Activated T-cell treated with anti-CD3 and anti-CD28 coated beads for 1 hour (primary cell): Measurements from ENCODE around the gene HCN1.

Experiments
- DNase-seq: peaks from one replicate; pipeline ENCODE4 v3.0.0-alpha.2; 2020; ENCODE audit warnings: low read depth

Gene HCN1

DNA sequence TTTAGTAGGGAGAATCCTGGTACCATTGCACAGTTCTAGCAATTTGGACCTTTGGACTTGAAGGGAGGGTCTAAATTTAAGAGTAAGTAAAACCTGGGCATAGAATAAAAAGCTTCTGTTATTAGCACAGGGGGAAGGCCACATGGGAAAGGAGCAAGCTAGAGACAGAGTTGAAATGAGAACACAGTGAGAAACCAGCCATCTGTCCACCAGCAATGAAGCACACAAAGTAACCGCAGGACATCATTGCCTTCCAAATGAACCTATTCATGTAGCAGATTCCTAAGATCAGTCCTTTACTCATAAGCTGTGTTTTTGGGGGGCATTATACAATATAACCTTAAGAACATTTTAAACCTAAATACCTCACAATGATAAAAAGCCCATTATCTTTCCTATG, 407.4 kb downstream of the HCN1 start:
- DNase-seq: no peak

DNA sequence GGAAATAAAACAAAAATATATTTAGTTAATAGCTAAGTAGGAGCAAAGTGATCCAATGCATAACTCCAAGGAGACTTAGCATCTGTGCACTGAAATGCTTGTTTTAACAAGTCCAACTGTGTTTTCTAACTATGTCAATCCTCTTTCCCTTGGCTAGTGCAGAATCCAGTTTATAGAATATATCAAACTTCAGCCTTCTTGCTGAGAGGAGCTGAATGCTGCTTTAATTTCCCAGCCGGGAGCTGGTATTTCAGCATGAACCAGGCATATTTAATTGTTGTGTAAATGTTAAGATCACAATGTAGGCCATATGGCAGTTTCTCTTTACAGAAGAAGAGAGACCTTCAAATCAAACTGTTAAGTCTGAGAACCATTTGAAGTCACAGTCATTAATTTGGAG, 411.7 kb downstream of the HCN1 start:
- no peak for DNase-seq

DNA sequence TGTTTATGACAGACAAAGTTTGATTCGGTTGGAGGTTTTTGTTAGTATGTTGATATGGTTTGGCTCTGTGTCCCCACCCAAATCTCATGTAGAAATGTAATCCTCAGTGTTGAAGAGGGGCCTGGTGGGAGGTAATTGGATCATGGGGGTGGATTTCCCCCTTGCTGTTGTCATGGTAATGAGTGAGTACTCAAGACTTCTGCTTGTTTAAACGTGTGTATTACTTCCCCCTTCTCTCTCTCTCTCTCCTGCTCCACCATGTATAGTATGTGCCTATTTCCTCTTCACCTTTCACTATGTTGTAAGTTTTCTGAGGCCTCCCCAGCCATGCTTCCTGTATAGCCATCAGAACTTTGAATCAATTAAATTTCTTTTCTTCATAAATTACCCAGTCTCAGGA, 415.1 kb downstream of the HCN1 start:
- DNase-seq: no peak

DNA sequence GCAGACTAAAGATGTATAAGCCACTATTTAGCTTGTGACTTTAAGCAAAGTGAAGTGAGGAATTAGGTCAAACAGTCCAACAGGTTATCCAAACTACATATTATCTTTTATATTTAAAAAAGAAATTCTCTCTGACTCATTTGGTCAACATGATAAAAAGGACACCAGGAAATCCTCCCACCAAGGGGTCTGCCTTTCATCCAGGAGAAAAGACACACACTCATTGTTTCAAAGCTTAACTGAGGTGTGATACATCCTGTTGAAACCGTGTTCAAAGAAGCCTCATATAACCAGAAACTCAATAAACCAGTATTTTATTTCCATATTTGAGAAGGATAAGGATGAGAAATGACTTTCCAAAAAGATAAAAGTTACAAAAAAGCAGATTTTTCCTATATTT, 417.1 kb downstream of the HCN1 start:
- DNase-seq: no peak

DNA sequence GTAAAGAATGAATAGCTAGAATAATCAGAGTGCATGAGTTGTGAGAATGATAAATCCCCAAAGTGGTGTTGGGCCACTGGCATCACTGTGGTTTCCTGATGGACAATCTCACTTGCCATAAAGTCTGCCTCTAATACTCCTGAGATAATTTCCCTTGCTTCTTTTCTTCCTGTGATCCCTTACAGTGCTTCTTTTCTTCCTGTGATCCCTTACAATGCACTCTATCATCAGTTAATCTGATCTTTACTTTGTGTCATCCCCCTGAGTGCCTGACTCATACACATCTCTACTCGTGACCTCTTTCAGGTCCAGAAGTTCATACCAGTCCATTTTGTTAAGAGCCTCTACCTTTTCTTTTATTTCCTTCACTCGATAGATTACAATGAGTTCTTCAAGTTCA, 418.3 kb downstream of the HCN1 start:
- DNase-seq: no peak

DNA sequence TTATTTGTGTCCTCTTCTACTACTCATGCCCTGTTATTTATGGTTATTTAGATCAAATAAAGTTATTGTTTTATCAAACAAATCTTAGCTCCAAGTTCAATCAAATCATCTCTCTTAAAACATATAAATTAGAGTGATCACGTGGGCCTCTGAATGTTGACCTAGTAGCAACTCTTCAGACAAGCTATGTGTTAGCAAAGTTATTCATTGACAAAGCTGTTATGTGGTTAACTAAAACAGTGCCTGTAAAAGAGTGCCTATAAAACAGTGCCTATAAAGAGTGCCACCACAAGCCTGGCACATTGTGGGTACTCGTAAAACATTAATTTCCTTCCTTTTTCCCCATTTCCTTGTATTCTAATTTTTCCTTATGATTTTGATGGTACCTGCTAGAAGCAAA, 421.9 kb downstream of the HCN1 start:
- no peak for DNase-seq

DNA sequence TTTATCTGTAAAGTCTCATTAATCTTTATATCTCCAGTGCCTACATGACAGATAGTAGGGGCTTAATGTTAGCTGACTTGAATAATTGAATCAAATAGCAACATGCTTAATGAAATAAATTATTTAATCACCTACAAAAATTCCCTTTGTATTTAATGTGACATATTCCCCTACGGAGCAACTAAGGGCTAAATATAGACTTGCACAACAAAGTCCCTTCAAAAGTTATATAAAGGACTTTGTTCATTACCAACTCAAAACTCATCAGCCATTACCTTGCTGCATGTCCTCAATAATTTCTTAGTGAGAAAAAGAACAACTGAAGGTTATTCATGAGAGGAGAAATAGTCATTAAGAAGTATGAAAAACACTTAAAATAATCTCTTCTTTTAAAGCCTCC, 424.6 kb downstream of the HCN1 start:
- DNase-seq: no peak

DNA sequence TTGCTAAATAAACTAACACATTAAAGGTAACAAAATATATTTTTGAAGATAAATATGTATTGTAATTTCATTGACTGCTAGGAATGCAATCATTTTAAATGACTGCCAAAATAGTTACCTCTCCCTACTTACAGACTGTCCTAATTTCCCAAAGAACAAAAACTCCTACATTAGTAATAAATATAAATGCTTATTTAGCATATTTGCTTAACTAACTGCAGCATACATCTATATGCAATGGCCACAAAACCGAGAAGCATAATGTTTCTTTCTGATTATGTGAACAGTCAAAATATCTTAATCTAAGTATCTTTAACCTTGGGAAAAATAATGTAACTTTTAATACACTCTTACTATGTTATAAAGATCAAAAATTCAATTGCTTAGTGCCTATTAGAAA, 431.7 kb downstream of the HCN1 start:
- DNase-seq: no peak

DNA sequence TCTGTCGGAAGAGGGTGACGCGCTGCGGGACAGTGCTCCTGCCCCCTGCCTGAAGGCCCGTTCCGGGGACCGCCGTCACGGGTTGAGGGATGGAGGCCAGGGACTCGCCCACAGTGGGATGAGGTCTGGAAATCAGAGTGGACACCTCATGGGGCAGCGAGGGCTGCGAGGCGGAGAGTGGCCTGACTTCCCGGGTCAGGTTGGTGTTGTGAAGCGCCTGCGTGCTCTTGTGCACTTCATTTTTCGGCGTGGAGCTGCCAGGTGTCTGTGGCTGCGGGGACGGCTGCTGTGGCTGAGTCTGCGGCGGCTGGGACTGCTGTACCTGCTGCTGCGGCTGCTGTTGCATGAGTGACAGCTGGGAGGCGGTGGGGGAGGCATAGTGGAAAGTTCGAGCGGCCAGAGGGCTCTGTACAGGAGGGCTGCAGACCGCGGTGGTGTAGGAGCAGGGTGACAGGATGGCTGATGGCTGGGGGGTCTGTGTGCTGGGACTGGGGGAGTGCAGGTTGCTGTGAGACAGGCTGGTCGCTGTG, 434.1 kb downstream of the HCN1 start:
- no peak for DNase-seq

DNA sequence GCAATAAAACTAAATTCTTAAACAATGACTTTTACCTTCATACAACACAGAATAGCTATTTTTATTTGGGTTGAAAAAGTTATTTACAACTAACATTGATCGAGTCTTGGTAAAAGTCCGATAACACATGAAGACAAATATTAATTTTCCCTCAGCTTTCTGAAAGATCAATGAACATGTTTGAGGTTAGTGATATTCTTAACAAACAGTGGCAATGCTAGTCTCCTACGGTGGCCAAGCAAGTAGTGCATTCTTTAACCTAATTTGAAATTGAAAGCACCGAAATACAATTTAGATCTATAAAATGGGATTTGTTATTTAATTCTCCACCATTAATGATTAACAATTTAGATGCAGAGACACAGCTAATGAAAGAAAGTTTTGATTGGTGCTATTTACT, 435.1 kb downstream of the HCN1 start:
- no peak for DNase-seq

DNA sequence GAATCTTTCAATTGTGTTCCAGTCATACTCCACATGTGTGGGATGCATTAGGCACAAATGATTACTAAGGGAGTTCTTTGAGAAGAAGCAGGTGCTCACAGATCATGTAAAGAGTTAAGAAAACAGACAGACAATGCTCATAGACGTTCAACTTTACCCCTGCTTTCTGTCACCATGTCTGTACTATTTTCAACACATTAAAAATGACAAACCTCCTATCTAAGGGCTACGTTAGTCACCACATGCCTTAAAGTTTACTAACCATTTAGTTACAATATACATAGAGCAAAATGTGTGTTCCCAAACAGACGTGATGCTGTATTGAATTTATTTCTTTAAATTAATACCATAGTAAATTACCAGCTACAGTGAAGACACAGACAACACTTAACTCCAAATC, 435.9 kb downstream of the HCN1 start:
- DNase-seq: no peak

DNA sequence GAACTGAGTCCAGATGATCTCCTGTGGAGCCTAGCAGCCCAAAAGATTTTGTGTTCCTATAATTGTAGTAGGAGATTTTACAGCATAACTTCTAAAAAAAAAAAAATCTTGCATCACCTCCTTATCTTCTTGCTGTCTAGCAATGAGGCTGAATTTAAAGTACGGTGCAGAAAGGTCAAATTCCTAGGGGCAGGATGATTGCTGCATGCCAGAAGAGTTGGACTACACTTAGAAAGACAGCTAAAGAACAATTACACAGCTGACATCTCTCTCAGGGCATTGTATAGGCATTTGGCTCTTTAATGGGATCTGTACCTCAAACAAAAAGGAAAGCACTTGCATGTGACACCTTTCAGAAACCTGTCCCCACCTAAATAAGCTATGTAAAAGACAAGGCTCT, 443.2 kb downstream of the HCN1 start:
- no peak for DNase-seq

DNA sequence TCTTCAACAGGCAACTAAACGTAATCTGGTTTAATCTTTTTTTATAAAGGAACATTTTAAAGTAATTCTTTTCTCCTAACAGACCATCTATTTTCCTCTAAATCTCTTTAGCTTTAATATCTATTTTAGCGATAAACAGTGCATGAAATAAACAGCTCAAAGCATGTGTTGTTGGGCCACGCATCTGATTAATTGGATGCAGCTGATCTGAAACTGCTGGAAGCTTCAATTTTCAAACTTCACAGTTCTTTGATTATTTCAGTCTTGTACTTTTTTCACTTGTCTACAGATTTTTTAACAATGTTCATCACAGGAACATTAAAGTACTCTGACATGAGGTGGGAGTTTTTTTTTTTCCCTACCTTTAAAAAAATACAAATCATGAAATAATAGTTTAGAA, 443.6 kb downstream of the HCN1 start:
- no peak for DNase-seq

DNA sequence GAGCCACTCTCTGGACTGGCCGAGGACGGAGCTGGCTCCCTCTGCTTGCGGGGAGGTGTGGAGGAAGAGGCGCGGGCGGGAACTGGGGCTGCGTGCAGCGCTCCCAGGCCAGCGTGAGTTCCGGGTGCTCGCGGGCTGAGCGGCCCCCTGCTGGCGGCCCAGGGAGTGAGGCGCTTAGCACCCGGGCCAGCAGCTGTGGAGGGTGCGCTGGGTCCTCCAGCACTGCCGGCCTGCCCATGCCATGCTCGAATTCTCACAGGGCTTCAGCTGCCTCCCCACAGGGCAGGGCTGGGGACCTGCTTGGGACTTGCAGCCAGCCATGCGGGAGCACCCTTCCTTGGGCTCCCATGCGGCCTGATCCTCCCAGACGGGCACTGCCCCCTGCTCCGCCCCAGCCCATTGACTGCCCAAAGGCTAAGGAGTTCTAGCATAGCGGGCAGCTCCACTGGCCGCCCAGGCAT, 470.6 kb downstream of the HCN1 start:
- DNase-seq: no peak

DNA sequence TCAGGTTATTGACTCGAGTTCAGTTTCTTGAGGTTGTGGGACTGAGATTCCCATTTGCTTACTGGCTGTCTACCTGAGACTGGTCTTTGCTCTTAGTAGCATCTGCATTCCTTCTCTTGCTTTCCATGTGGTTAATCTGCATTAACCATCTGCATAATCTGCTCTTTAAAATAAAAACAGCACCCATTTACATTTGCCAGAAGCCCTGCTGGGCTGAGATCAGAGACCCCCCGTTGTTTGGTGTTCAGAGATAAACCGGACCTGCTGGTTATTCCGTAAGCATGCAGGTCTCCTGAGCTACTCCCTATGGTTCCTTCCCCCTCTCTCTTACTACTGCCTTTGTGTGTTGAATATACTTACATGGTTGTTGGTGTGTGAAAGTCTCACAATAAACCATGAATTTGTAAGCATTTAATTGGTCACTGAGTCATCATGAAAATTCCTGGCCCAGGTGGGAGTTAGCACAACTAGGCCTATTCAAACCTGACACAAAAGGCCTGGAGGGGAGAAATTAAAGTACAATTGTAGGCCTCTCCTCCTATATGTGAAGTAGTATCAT, 490.7 kb downstream of the HCN1 start:
- DNase-seq: no peak
